ENCODE results near the gene SPATS2L.

SPATS2L gene

GRCh38 chr2:200459101-200459500 lies 152.6 kb downstream of the SPATS2L start:
- H3K36me3 Mint-ChIP-seq (ENCODE audit: low read depth): peaks cover 6% of the 10 kb centered on the region
- no peak for DNase-seq
- no peaks in the 10 kb centered on the region for H3K27me3 Mint-ChIP-seq
- no peak overlapping the region for H3K27ac Mint-ChIP-seq
- H3K4me1 Mint-ChIP-seq (ENCODE audit: low read depth): peaks cover 52% of the 10 kb centered on the region
- no peaks in the 10 kb centered on the region for H3K9me3 Mint-ChIP-seq
- no peak overlapping the region for H3K4me3 Mint-ChIP-seq

GRCh38 chr2:200461846-200462710 lies 155.6 kb downstream of the SPATS2L start:
- no peak for DNase-seq
- no peak overlapping the region for H3K4me3 Mint-ChIP-seq
- H3K27me3 Mint-ChIP-seq: no peaks in the 10 kb centered on the region
- H3K4me1 Mint-ChIP-seq (ENCODE audit: low read depth): peaks cover 46% of the 10 kb centered on the region
- peaks cover 6% of the 10 kb centered on the region for H3K36me3 Mint-ChIP-seq (ENCODE audit: low read depth)
- H3K27ac Mint-ChIP-seq: no peak overlapping the region
- H3K9me3 Mint-ChIP-seq: no peaks in the 10 kb centered on the region

GRCh38 chr2:200463452-200463851 lies 157.0 kb downstream of the SPATS2L start:
- Mint-ChIP-seq H3K27me3 (no peaks in the 10 kb centered on the region), H3K27ac (no peak overlapping the region), H3K4me3 (no peak overlapping the region), H3K9me3 (no peaks in the 10 kb centered on the region), H3K36me3 (ENCODE audit: low read depth) (peaks cover 6% of the 10 kb centered on the region), H3K4me1 (ENCODE audit: low read depth) (peaks cover 60% of the 10 kb centered on the region)
- DNase-seq: no peak

GRCh38 chr2:200466425-200467418 lies 160.2 kb downstream of the SPATS2L start:
- Mint-ChIP-seq H3K36me3 (ENCODE audit: low read depth) (peaks cover 5% of the 10 kb centered on the region), H3K27me3 (no peaks in the 10 kb centered on the region), H3K4me1 (ENCODE audit: low read depth) (peaks cover 75% of the 10 kb centered on the region), H3K9me3 (no peaks in the 10 kb centered on the region), H3K4me3 (peak overlapping the region; percentile 53), H3K27ac (peak overlapping the region; percentile 90)
- peak; percentile 50 for DNase-seq

GRCh38 chr2:200467806-200468681 lies 161.6 kb downstream of the SPATS2L start:
- Mint-ChIP-seq H3K27me3 (no peaks in the 10 kb centered on the region), H3K27ac (peak overlapping the region; percentile 90), H3K9me3 (no peaks in the 10 kb centered on the region), H3K36me3 (ENCODE audit: low read depth) (peaks cover 9% of the 10 kb centered on the region), H3K4me1 (ENCODE audit: low read depth) (peaks cover 67% of the 10 kb centered on the region), H3K4me3 (peak overlapping the region; percentile 53)
- peak; percentile 47 for DNase-seq

- peaks cover 58% of the 10 kb centered on the region for H3K4me1 Mint-ChIP-seq (ENCODE audit: low read depth)
- no peak overlapping the region for H3K4me3 Mint-ChIP-seq
- no peak for DNase-seq
- peaks cover 10% of the 10 kb centered on the region for H3K36me3 Mint-ChIP-seq (ENCODE audit: low read depth)
- H3K9me3 Mint-ChIP-seq: no peaks in the 10 kb centered on the region
- no peak overlapping the region for H3K27ac Mint-ChIP-seq
- H3K27me3 Mint-ChIP-seq: no peaks in the 10 kb centered on the region
These were observed 163.3 kb downstream of the SPATS2L start for GRCh38 chr2:200469708-200470211.

GRCh38 chr2:200470230-200470629 lies 163.7 kb downstream of the SPATS2L start:
- Mint-ChIP-seq H3K27ac (no peak overlapping the region), H3K36me3 (ENCODE audit: low read depth) (peaks cover 10% of the 10 kb centered on the region), H3K9me3 (no peaks in the 10 kb centered on the region), H3K4me1 (ENCODE audit: low read depth) (peaks cover 54% of the 10 kb centered on the region), H3K27me3 (no peaks in the 10 kb centered on the region), H3K4me3 (no peak overlapping the region)
- no peak for DNase-seq

GRCh38 chr2:200471324-200471848 lies 164.9 kb downstream of the SPATS2L start:
- Mint-ChIP-seq H3K27me3 (no peaks in the 10 kb centered on the region), H3K9me3 (no peaks in the 10 kb centered on the region), H3K4me1 (ENCODE audit: low read depth) (peaks cover 42% of the 10 kb centered on the region), H3K36me3 (ENCODE audit: low read depth) (peaks cover 10% of the 10 kb centered on the region), H3K27ac (no peak overlapping the region), H3K4me3 (no peak overlapping the region)
- peak; percentile 48 for DNase-seq

GRCh38 chr2:200471928-200472645 lies 165.6 kb downstream of the SPATS2L start:
- H3K27ac Mint-ChIP-seq: no peak overlapping the region
- H3K4me1 Mint-ChIP-seq (ENCODE audit: low read depth): peaks cover 35% of the 10 kb centered on the region
- no peaks in the 10 kb centered on the region for H3K27me3 Mint-ChIP-seq
- H3K4me3 Mint-ChIP-seq: no peak overlapping the region
- DNase-seq: no peak
- peaks cover 10% of the 10 kb centered on the region for H3K36me3 Mint-ChIP-seq (ENCODE audit: low read depth)
- H3K9me3 Mint-ChIP-seq: no peaks in the 10 kb centered on the region

- Mint-ChIP-seq H3K9me3 (no peaks in the 10 kb centered on the region), H3K4me3 (no peak overlapping the region), H3K36me3 (ENCODE audit: low read depth) (peaks cover 10% of the 10 kb centered on the region), H3K4me1 (ENCODE audit: low read depth) (peaks cover 27% of the 10 kb centered on the region), H3K27ac (peak overlapping the region; percentile 23), H3K27me3 (no peaks in the 10 kb centered on the region)
- no peak for DNase-seq
These were observed 166.5 kb downstream of the SPATS2L start for GRCh38 chr2:200472853-200473464.

GRCh38 chr2:200475795-200476194 lies 169.3 kb downstream of the SPATS2L start:
- no peak overlapping the region for H3K27ac Mint-ChIP-seq
- no peaks in the 10 kb centered on the region for H3K9me3 Mint-ChIP-seq
- H3K4me3 Mint-ChIP-seq: no peak overlapping the region
- peaks cover 13% of the 10 kb centered on the region for H3K4me1 Mint-ChIP-seq (ENCODE audit: low read depth)
- H3K27me3 Mint-ChIP-seq: no peaks in the 10 kb centered on the region
- DNase-seq: no peak
- peaks cover 7% of the 10 kb centered on the region for H3K36me3 Mint-ChIP-seq (ENCODE audit: low read depth)

- H3K27me3 Mint-ChIP-seq: no peaks in the 10 kb centered on the region
- peaks cover 9% of the 10 kb centered on the region for H3K4me1 Mint-ChIP-seq (ENCODE audit: low read depth)
- H3K9me3 Mint-ChIP-seq: no peaks in the 10 kb centered on the region
- no peak overlapping the region for H3K27ac Mint-ChIP-seq
- peaks cover 7% of the 10 kb centered on the region for H3K36me3 Mint-ChIP-seq (ENCODE audit: low read depth)
- no peak for DNase-seq
- H3K4me3 Mint-ChIP-seq: no peak overlapping the region
These were observed 170.3 kb downstream of the SPATS2L start for GRCh38 chr2:200476836-200477235.

- peaks cover 7% of the 10 kb centered on the region for H3K36me3 Mint-ChIP-seq (ENCODE audit: low read depth)
- H3K27me3 Mint-ChIP-seq: no peaks in the 10 kb centered on the region
- H3K27ac Mint-ChIP-seq: no peak overlapping the region
- H3K9me3 Mint-ChIP-seq: no peaks in the 10 kb centered on the region
- DNase-seq: no peak
- no peak overlapping the region for H3K4me3 Mint-ChIP-seq
- peaks cover 9% of the 10 kb centered on the region for H3K4me1 Mint-ChIP-seq (ENCODE audit: low read depth)
These were observed 171.2 kb downstream of the SPATS2L start for GRCh38 chr2:200477667-200478131.

Data from activated T-cell treated with anti-CD3 and anti-CD28 coated beads, Interleukin-2, amount 50 U/mL, for 24 hours (primary cell).